ENCODE measurements around the gene TBC1D14.
A peak's percentile ranks its signal among the peaks of the same experiment; 100 is the strongest.
"Not testable (repeated sequence)": the region's sequence is repeated elsewhere in the genome, so short reads cannot be mapped to it uniquely, and the experiment has no call there.

Gene TBC1D14

GRCh38 chr4:6910340-6910959, 824 bp downstream of the TBC1D14 start:
- DNase-seq: peak in 1 of 14 donors; percentile 21

GRCh38 chr4:6910960-6911874, 1.6 kb downstream of the TBC1D14 start:
- no peak for DNase-seq

- not testable (repeated sequence) for DNase-seq
These were observed 2.3 kb downstream of the TBC1D14 start for GRCh38 chr4:6911917-6912316.

- DNase-seq: no peak
These were observed 2.8 kb downstream of the TBC1D14 start for GRCh38 chr4:6912441-6912840.

GRCh38 chr4:6913350-6913905, 3.8 kb downstream of the TBC1D14 start:
- DNase-seq: no peak

- DNase-seq: no peak
These were observed 4.8 kb downstream of the TBC1D14 start for GRCh38 chr4:6914448-6914847.

GRCh38 chr4:6915041-6916005, 5.7 kb downstream of the TBC1D14 start:
- no peak for DNase-seq

- no peak for DNase-seq
These were observed 6.5 kb downstream of the TBC1D14 start for GRCh38 chr4:6916069-6916586.

GRCh38 chr4:6916587-6917460, 7.2 kb downstream of the TBC1D14 start:
- DNase-seq: peak in 1 of 14 donors; percentile 48

- DNase-seq: peak in 3 of 14 donors; percentile 27 to 59 (median 37)
These were observed 8.0 kb downstream of the TBC1D14 start for GRCh38 chr4:6917461-6918271.

GRCh38 chr4:6918338-6918737, 8.7 kb downstream of the TBC1D14 start:
- DNase-seq: no peak

GRCh38 chr4:6920171-6920570, 10.5 kb downstream of the TBC1D14 start:
- no peak for DNase-seq

GRCh38 chr4:6923507-6923906, 13.9 kb downstream of the TBC1D14 start:
- DNase-seq: no peak

- DNase-seq: peak in 1 of 14 donors; percentile 35
These were observed 14.7 kb downstream of the TBC1D14 start for GRCh38 chr4:6924361-6924779.

GRCh38 chr4:6925357-6925836, 15.8 kb downstream of the TBC1D14 start:
- DNase-seq: peak in 2 of 14 donors; percentile 27 to 42

GRCh38 chr4:6926081-6926480, 16.5 kb downstream of the TBC1D14 start:
- DNase-seq: no peak

- no peak for DNase-seq
These were observed 17.3 kb downstream of the TBC1D14 start for GRCh38 chr4:6926681-6927478.

- peak in 1 of 14 donors; percentile 85 for DNase-seq
These were observed 18.5 kb downstream of the TBC1D14 start for GRCh38 chr4:6928081-6928480.

GRCh38 chr4:6929339-6929811, 19.7 kb downstream of the TBC1D14 start:
- no peak for DNase-seq
